GM12878 (cell line): ENCODE data around the gene CD33. TPM values are rescaled to one million over a fixed set of nuclear protein-coding genes. Genes with fewer than 3 reads are reported as not detected.

Experiments used
- ATAC-seq: fragments of 200-7000 bp; cut with Tn5 transposase; 3 replicates; pipeline ENCODE4 v1.9.1; 2020; ENCODE audit warnings: mild to moderate bottlenecking, moderate library complexity
- BruUV-seq: library from RNA; stranded (reverse); fragments of 400-500 nt; replicated peaks from 2 replicates; lab custom pipeline; 2021; lab: Mats Ljungman, UMichigan
- CTCF ChIA-PET: fragments of 300-600 bp; sonication (Branson Sonifier 250); formaldehyde crosslinking; extraction: SDS; loops from one replicate; lab custom pipeline; 2021; ENCODE audit warnings: inconsistent platforms; lab: Yijun Ruan, JAX
- POLR2A ChIA-PET: fragments of 350-600 bp; formaldehyde crosslinking; extraction: SDS; loops from one replicate; lab custom pipeline; 2021; ENCODE audit warnings: inconsistent platforms; lab: Charles Lee
- RAD21 ChIA-PET: fragments of 300-600 bp; sonication (Branson Sonifier 250); formaldehyde crosslinking; loops from one replicate; lab custom pipeline; 2023; ENCODE audit warnings: antibody characterized with exemption; ENCODE audit not compliant: unreplicated experiment; lab: Charles Lee
- SMC1A ChIA-PET: fragments of 300-600 bp; sonication (Branson Sonifier 250); formaldehyde crosslinking; loops from one replicate; lab custom pipeline; 2023; ENCODE audit not compliant: unreplicated experiment, uncharacterized antibody; lab: Charles Lee
- DNase-seq: peaks from one replicate; pipeline ENCODE4 v3.0.0-alpha.2; 2011; ENCODE audit warnings: low read depth, low spot score
- FAIRE-seq: peaks from 3 replicates; lab custom pipeline; 2011; peaks lifted over from hg19 to GRCh38; lab: Jason Lieb, UNC
- H2AFZ ChIP-seq: 2 replicates; pipeline ENCODE4 v1.6.0; 2011; ENCODE audit warnings: low read depth, low read length, control low read depth; ENCODE audit not compliant: control insufficient read depth
- H3K27ac ChIP-seq: 2 replicates; pipeline ENCODE4 v1.5.1; 2011; ENCODE audit warnings: control low read depth; ENCODE audit not compliant: control insufficient read depth, insufficient read depth
- H3K27me3 ChIP-seq, 2 experiments: replicated peaks in 1 of 2; 2 replicates each; pipeline versions ENCODE4 v1.6.0 to v1.6.1; 2011; ENCODE audit warnings: low read length in 1 of 2; ENCODE audit not compliant: control insufficient read depth in 2 of 2, insufficient read depth in 2 of 2
- H3K36me3 ChIP-seq, 2 experiments: 2 replicates each; pipeline ENCODE4 v1.5.1; 2011; ENCODE audit warnings: low read length in 1 of 2; ENCODE audit not compliant: control insufficient read depth in 2 of 2, insufficient read depth in 2 of 2
- H3K4me1 ChIP-seq: 2 replicates; pipeline ENCODE4 v1.6.1; 2011; ENCODE audit warnings: mild to moderate bottlenecking, low read length, moderate library complexity, mixed read lengths; ENCODE audit not compliant: control insufficient read depth, insufficient read depth
- H3K4me2 ChIP-seq: 2 replicates; pipeline ENCODE4 v1.6.0; 2011; ENCODE audit warnings: control low read depth; ENCODE audit not compliant: control insufficient read depth, insufficient read depth
- H3K4me3 ChIP-seq: fragments of 200-600 bp; sonication (generic); 2 replicates; pipeline ENCODE4 v1.5.1; 2016
- H3K79me2 ChIP-seq: 2 replicates; pipeline ENCODE4 v1.6.0; 2011; ENCODE audit warnings: low read length; ENCODE audit not compliant: control insufficient read depth, insufficient read depth
- H3K9ac ChIP-seq: 2 replicates; pipeline ENCODE4 v1.8.0; 2011; ENCODE audit warnings: low read length, control low read depth, mixed read lengths; ENCODE audit not compliant: control insufficient read depth, insufficient read depth
- H3K9me3 ChIP-seq: replicated peaks from 3 replicates; pipeline ENCODE4 v1.5.1; 2011; ENCODE audit warnings: mild to moderate bottlenecking, low read length; ENCODE audit not compliant: control insufficient read depth, insufficient read depth
- H4K20me1 ChIP-seq: 2 replicates; pipeline ENCODE4 v1.6.0; 2011; ENCODE audit not compliant: control insufficient read depth, insufficient read depth
- BRCA1 ChIP-seq: IDR thresholded peaks from 2 replicates; pipeline ENCODE4 v1.6.1; 2011; ENCODE audit warnings: low read depth, low read length, improper control_type of control experiment
- CBX3 ChIP-seq: fragments of 200-600 bp; sonication (generic); IDR thresholded peaks from 2 replicates; pipeline ENCODE4 v1.6.1; 2016; ENCODE audit warnings: low read depth, borderline replicate concordance
- CHD1 ChIP-seq: IDR thresholded peaks from 2 replicates; pipeline ENCODE4 v1.6.1; 2012; ENCODE audit warnings: low read depth, low read length, improper control_type of control experiment
- CREM ChIP-seq: IDR thresholded peaks from 2 replicates; pipeline ENCODE4 v1.6.1; 2014; ENCODE audit warnings: antibody characterized with exemption, low read depth
- DPF2 ChIP-seq: fragments of 450-650 bp; IDR thresholded peaks from 2 replicates; pipeline ENCODE4 v1.6.1; 2017; ENCODE audit warnings: mild to moderate bottlenecking
- EGR1 ChIP-seq, 2 experiments: IDR thresholded peaks; 1 replicate in 1 of 2; 2 replicates in 1 of 2; pipeline ENCODE4 v1.6.1; 2011 to 2012; ENCODE audit warnings: low read depth in 2 of 2, low read length in 2 of 2, borderline replicate concordance in 1 of 2, mild to moderate bottlenecking in 1 of 2, moderate library complexity in 1 of 2
- EZH2 ChIP-seq: IDR thresholded peaks from 2 replicates; pipeline ENCODE4 v1.6.1; 2012; ENCODE audit warnings: low read depth, mild to moderate bottlenecking, control low read depth, inconsistent platforms, low read length, borderline replicate concordance; ENCODE audit not compliant: control insufficient read depth
- FOXM1 ChIP-seq: IDR thresholded peaks from 2 replicates; pipeline ENCODE4 v1.6.1; 2012; ENCODE audit warnings: low read depth, mild to moderate bottlenecking, inconsistent platforms, low read length, moderate library complexity
- HDGF ChIP-seq: fragments of 450-650 bp; IDR thresholded peaks from 2 replicates; pipeline ENCODE4 v1.6.1; 2016; ENCODE audit warnings: antibody characterized with exemption
- IKZF1 ChIP-seq: fragments of 450-650 bp; conservative IDR thresholded peaks from 2 replicates; pipeline ENCODE4 v1.6.1; 2017; ENCODE audit warnings: antibody characterized with exemption, mild to moderate bottlenecking
- RB1 ChIP-seq: fragments of 450-650 bp; formaldehyde crosslinking; IDR thresholded peaks from 2 replicates; pipeline ENCODE4 v1.6.1; 2017; ENCODE audit warnings: mild to moderate bottlenecking, borderline replicate concordance
- STAT1 ChIP-seq: fragments of 450-650 bp; conservative IDR thresholded peaks from 2 replicates; pipeline ENCODE4 v1.6.1; 2014; ENCODE audit warnings: antibody characterized with exemption, mild to moderate bottlenecking
- SUPT20H ChIP-seq: IDR thresholded peaks from 2 replicates; pipeline ENCODE4 v1.6.1; 2011; ENCODE audit warnings: low read depth, mild to moderate bottlenecking, low read length, moderate library complexity, borderline replicate concordance; ENCODE audit not compliant: control insufficient read depth
- WGBS: methylation state at CpG from one replicate; pipeline ENCODE4 v1.1.6; 2016; ENCODE audit warnings: low lambda C conversion rate; ENCODE audit not compliant: insufficient replicate concordance, insufficient coverage; ENCODE audit errors: missing lambda C conversion rate; 5-methylcytosine and 5-hydroxymethylcytosine counted together
- in situ Hi-C: fragments of 300-500 bp; cut with MboI; formaldehyde crosslinking; loops from 9 replicates; pipeline ENCODE4 v1.14.3; 2018; ENCODE audit warnings: mixed read lengths
- intact Hi-C: fragments of 100-400 bp; cut with micrococcal nuclease; formaldehyde crosslinking; loops from one replicate; pipeline ENCODE4 v1.14.2; 2022; ENCODE audit not compliant: unreplicated experiment
- polyA plus RNA-seq, 11 experiments: library from polyadenylated mRNA; depleted of rRNA in 4 of 11; unstranded in 6 of 11; stranded (reverse) in 5 of 11; fragments of >200 nt; fragmentation: Nextera tagmentation in 4 of 11; fragmentation: Illumina TruSeq in 1 of 11; extraction: Ambion mirVana in 4 of 11; extraction: Trizol in 1 of 11; gene quantifications; 1 replicate in 1 of 11; 2 replicates in 10 of 11; pipeline versions ENCODE4 v1.2.1 to v1.2.3, GENCODE V29; 2011 to 2016; ENCODE audit warnings: inconsistent platforms in 2 of 11, missing spikeins in 2 of 11, low read depth in 1 of 11
- total RNA-seq, 4 experiments: library from RNA; depleted of rRNA in 3 of 4; stranded (reverse); fragments of >200 nt in 3 of 4; fragmentation: Illumina TruSeq in 1 of 4; extraction: Trizol in 1 of 4; gene quantifications; 2 replicates each; pipeline versions ENCODE4 v1.2.1 to v1.2.3, GENCODE V29; 2013 to 2021
- TF ChIP-seq, protein P1 (sequence below): IDR thresholded peaks from 2 replicates; pipeline ENCODE4 v1.6.1; 2011; ENCODE audit warnings: mild to moderate bottlenecking, low read depth, low read length, moderate library complexity; ENCODE audit not compliant: insufficient replicate concordance
- TF ChIP-seq, protein P2 (sequence below): fragments of 450-650 bp; formaldehyde crosslinking; IDR thresholded peaks from 2 replicates; pipeline ENCODE4 v1.4.0; 2020; ENCODE audit warnings: mild to moderate bottlenecking, moderate library complexity

CD33 gene
- total and polyA plus RNA-seq, 10 of the 15 experiments (the other 5 are each of a cell fraction or from before 2014, with no cell fraction given) = 0.29 to 17.9 (median 0.72) TPM; not detected in 1

DNA sequence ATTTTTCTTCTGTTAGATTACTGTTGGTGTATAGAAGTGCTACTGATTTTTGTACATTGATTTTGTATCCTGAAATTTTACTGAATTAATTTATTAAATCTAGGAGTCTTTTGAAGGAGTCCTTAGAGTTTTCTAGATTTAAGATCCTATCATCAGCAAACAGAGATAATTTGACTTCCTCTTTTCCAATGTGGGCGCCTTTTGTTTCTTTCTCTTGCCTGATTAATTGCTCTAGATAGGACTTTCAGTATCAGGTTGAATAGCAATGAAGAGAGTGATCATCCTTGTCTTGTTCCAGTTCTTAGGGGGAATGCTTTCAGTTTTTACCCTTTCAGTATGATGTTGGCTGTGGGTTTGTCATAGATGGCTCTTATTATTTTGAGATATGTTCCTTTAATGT is 5.6 kb upstream of the CD33 start (continued):
- TF ChIP-seq, protein P1, sequence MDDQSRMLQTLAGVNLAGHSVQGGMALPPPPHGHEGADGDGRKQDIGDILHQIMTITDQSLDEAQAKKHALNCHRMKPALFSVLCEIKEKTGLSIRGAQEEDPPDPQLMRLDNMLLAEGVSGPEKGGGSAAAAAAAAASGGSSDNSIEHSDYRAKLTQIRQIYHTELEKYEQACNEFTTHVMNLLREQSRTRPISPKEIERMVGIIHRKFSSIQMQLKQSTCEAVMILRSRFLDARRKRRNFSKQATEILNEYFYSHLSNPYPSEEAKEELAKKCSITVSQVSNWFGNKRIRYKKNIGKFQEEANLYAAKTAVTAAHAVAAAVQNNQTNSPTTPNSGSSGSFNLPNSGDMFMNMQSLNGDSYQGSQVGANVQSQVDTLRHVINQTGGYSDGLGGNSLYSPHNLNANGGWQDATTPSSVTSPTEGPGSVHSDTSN = peak; percentile 14
- TF ChIP-seq IKZF1 (peak; percentile 37), EGR1 (IDR thresholded peaks at IDR 0.05; ENCODE audit: borderline replicate concordance in 1 of 2, low read depth in 2 of 2, low read length in 2 of 2) (no peak), DPF2 (0 out of 2 replicates have a peak, but pooled peaks have one; percentile 41), HDGF (no peak)
- TF ChIP-seq, protein P2, sequence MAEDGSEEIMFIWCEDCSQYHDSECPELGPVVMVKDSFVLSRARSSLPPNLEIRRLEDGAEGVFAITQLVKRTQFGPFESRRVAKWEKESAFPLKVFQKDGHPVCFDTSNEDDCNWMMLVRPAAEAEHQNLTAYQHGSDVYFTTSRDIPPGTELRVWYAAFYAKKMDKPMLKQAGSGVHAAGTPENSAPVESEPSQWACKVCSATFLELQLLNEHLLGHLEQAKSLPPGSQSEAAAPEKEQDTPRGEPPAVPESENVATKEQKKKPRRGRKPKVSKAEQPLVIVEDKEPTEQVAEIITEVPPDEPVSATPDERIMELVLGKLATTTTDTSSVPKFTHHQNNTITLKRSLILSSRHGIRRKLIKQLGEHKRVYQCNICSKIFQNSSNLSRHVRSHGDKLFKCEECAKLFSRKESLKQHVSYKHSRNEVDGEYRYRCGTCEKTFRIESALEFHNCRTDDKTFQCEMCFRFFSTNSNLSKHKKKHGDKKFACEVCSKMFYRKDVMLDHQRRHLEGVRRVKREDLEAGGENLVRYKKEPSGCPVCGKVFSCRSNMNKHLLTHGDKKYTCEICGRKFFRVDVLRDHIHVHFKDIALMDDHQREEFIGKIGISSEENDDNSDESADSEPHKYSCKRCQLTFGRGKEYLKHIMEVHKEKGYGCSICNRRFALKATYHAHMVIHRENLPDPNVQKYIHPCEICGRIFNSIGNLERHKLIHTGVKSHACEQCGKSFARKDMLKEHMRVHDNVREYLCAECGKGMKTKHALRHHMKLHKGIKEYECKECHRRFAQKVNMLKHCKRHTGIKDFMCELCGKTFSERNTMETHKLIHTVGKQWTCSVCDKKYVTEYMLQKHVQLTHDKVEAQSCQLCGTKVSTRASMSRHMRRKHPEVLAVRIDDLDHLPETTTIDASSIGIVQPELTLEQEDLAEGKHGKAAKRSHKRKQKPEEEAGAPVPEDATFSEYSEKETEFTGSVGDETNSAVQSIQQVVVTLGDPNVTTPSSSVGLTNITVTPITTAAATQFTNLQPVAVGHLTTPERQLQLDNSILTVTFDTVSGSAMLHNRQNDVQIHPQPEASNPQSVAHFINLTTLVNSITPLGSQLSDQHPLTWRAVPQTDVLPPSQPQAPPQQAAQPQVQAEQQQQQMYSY (CRISPR knock-in tag) = no peak
- TF ChIP-seq, all 136 proteins: peak for 7

DNA sequence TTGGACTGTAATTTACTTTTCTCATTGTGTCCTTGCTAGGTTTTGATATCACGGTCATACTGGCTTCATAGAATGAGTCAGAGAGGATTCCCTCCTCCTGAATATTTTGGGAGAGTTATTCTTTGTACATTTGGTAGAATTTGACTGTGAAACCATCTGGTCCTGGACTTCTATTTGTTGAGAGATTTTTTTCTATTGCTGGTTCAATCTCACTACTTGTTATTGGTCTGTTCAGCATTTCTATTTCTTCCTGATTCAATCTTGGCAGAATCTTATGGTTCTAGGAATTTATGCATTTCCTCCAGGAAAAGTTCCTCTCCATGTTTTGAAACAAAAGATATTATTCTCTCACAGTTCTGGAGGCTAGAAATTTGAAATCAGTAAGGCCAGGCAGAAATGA is 4.9 kb upstream of the CD33 start:
- in situ Hi-C loops = no loop called here
- ChIA-PET RAD21 (no interaction called here), SMC1A (no interaction called here), CTCF (no interaction called here), POLR2A (no interaction called here)
- no peaks in the 10 kb centered on the region for H3K36me3 ChIP-seq
- H3K4me2 ChIP-seq = no peak overlapping the region
- no peaks in the 10 kb centered on the region; the same call in 2 of the 3 replicates for H3K9me3 ChIP-seq
- no peaks in the 10 kb centered on the region for H3K79me2 ChIP-seq
- no peaks in the 10 kb centered on the region for H3K4me1 ChIP-seq
- FAIRE-seq = no peak
- H3K4me3 ChIP-seq = no peak overlapping the region
- WGBS = 5% methylated on average over 1 of the region's 1 CpG
- DNase-seq = no peak
- H3K27me3 ChIP-seq = no peaks in the 10 kb centered on the region
- no peak overlapping the region for H3K27ac ChIP-seq
- no peaks in the 10 kb centered on the region for H4K20me1 ChIP-seq
- no TSS peak for BruUV-seq
- TF ChIP-seq EZH2 = no peak
- TF ChIP-seq BRCA1 = no peak
- no peak for TF ChIP-seq RB1
- TF ChIP-seq CBX3 = no peak
- no peak for TF ChIP-seq STAT1
- no peak for TF ChIP-seq CREM
- TF ChIP-seq SUPT20H = no peak
- no peak for TF ChIP-seq CHD1
- no peak for TF ChIP-seq FOXM1
- TF ChIP-seq, protein P1 = no peak
- intact Hi-C loops = no loop called here
- no peak for ATAC-seq
- no peak overlapping the region for H2AFZ ChIP-seq
- H3K9ac ChIP-seq = no peak overlapping the region
